GM19324 (cell line): ENCODE measurements around the gene PDGFB.

ENCODE experiments used
- ATAC-seq: cut with Tn5 transposase; IDR thresholded peaks from one replicate; pipeline ENCODE4 v1.9.1; 2021; ENCODE audit warnings: mild to moderate bottlenecking, moderate library complexity; ENCODE audit not compliant: unreplicated experiment, low FRiP score

The PDGFB gene

GRCh38 chr22:39244496-39245129 is at the start of gene PDGFB:
Gene PDGFB, minus strand, starts transcription at chr22:39244982. Its CDS starts 1,019 bp downstream, at chr22:39243963.
- ATAC-seq = no peak

- no peak for ATAC-seq
These were observed 49.1 kb upstream of the PDGFB start for GRCh38 chr22:39293766-39294368.

DNA sequence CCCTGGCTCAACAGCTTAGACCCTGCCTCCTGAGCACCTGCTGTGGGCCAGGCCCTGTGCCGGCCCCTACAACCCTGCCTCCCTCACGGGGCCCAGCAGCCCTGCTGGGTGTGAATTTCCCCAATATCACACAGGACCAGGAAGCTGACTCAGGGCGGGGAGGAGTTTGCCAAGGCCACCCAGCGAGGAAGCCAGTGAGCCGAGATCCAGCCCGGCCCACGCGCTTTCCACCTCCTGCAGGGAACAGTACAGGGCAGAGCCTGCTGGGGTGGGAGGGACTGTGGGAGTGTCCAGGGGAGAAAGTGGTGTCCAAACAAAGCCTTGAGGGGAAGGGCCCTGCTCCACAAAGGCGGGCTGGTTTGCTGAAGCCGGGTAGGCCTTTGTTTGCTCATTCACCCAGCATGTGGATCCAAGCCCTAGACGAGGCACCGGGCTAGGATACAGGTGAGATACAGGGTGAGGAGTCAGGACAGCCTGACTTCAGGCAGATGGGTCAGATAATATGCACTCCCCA is 47.8 kb upstream of the PDGFB start:
- no peak for ATAC-seq

- ATAC-seq = no peak
These were observed 47.3 kb upstream of the PDGFB start for GRCh38 chr22:39292031-39292462.

GRCh38 chr22:39291523-39291922 is 46.7 kb upstream of the PDGFB start:
- ATAC-seq = no peak

- ATAC-seq = no peak
These were observed 46.0 kb upstream of the PDGFB start for GRCh38 chr22:39290724-39291161.

DNA sequence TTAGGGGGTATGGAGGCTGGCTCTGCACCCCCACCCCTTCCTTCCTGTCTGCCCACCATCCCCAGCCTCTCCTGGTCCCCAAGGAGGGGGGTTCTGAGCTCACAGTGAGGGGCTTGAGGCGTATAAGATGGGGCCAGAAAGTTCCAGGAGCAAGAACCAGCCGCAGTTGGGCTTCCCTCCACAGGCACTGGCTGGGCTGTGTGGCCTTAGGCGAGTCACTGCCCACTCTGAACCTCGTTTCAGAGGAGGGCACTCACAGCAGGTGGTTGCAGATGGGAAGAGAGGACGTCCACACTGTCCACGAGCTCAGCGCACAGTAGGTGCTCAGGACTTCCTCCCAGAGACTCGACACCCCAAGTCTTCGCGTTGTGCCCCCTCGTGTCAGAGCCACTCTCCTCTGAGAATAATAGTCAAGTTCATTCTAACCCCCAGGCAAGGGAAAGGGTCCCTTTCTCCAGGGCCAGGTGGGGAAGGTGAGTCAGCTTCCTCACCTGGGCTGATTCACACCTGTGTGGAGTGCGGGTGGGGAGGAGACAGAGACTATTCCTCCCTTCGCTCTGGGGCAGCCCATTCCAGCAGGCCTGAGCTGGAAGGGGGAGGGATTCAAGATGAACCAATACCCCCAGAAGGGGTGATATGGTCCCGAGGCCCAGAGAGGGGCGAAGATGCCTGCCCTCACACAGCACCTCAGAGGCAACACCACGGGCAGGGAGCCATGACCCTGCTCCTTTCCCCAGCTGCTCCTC is 45.4 kb upstream of the PDGFB start:
- ATAC-seq = no peak

GRCh38 chr22:39289533-39289932 is 44.8 kb upstream of the PDGFB start:
- no peak for ATAC-seq

DNA sequence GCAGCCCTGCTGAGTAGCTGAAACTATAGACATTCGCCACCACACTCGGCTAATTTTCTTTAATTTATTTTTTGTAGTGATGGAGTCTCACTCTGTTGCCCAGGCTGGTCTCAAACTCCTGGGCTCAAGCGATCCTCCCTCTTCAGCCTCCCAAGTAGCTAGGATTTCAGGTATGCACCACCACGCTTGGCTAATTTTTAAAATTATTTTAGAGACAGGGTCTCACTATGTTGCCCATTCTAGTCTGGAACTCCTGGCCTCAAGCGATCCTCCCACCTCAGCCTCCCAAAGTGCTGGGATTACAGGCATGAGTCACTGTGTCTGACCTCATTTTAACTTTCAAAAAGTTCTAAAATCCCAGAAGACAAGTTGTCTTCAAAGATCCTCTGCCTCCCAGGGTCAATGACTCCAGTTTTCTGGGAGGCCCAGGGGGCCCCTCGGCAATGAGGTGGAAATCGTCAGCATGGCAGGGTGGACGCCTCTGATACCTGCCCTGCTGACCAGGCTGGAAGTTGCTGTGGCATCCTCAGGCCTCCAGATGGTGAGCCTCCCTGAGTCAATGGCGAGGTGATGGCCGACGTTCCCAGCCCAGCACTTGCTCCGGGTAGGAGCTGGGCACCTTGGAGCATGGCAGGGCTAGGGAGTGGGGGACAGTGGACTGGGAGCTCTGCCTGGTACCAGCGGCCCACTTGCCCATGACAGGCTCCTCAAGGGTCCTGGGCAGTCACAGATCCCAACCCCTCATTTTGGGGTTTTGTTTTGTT is 43.5 kb upstream of the PDGFB start:
- no peak for ATAC-seq

DNA sequence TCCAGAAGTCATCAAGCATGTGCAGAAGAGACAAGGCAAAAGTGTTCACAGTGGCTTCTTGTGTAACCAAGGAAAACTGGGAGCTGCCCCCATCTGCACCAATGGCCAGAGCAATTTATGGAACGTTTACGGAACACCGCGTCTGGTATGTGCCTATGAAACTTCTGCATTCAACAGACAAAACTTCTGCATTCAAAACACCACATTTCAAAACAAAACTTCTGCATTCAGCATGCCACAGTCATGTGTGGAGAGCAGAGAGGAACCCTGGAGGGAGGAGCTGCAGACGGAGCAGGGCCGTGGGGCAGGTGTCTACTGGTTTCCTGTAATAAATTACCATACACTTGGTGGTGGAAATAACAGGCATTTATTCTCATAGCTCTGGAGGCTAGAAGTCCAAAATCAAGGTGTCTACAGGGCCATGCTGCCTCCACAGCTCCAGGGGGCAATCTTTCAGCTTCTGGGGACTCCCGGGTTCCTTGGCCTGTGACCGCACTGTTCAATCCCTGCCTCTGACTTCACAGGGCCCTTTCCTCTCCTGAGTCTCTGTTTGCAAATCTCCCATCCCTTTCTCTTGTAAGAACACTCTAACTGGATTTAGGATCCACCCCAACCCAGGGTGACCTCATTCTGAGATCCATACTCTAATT is 42.4 kb upstream of the PDGFB start:
- no peak for ATAC-seq

DNA sequence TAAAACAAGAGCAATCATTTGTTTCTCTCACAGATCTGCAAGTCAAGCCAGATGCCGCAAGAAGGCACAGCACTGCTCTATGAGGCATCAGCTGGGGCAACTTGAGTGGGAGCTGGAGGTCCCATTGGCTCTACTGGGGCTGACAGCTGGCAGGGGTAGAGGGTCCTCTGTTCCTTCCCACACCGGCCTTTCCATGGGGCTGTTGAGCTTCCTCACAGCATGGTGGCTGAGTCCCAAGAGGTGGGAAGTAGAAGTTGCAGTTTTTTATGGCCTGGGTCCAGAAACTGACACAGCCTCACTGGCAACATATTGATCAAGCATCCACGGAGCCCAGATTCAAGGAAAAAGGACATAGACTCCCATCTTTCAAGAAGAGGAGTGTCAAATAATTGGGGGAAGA is 40.2 kb upstream of the PDGFB start:
- no peak for ATAC-seq

- no peak for ATAC-seq
These were observed 39.6 kb upstream of the PDGFB start for GRCh38 chr22:39284142-39284980.

DNA sequence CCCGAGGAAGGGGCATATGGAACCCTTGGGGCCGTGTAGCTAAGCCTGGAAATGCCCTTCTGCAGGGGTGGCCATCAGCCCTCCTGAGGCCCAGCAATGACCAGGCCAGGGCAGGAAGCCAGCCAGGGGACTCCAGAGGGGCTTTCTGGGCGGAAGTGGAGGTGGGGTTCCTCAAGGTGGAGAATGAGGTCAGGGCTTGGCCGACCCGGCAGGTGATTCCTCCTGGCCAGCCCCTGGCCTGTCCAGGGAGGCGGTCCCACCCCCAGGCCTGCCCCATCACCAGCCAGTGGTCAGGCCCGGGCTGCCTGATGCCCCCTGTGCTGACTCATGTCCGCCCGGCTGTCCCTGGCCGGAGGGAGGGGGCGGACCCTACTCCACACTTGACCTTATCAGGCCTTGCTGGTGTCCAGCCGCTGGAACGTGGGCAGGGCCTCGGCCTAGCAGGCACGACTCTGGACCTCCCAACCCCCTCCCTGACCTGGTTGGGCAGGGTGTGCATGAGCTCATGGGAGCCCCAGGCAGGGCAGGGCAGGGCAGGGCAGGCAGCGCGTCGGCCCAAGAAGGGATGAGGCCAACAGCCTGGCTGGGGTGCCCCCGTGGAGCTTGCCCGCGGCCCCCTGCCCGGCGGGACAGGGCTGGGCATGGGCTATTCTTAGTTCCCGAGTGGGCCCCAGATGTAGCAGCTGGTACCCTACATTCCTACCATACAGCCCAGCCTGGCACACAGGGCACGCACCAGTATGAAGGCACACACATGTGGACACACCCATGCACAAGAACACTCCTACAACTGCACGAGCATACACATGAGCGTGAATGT is 38.8 kb upstream of the PDGFB start:
- no peak for ATAC-seq

DNA sequence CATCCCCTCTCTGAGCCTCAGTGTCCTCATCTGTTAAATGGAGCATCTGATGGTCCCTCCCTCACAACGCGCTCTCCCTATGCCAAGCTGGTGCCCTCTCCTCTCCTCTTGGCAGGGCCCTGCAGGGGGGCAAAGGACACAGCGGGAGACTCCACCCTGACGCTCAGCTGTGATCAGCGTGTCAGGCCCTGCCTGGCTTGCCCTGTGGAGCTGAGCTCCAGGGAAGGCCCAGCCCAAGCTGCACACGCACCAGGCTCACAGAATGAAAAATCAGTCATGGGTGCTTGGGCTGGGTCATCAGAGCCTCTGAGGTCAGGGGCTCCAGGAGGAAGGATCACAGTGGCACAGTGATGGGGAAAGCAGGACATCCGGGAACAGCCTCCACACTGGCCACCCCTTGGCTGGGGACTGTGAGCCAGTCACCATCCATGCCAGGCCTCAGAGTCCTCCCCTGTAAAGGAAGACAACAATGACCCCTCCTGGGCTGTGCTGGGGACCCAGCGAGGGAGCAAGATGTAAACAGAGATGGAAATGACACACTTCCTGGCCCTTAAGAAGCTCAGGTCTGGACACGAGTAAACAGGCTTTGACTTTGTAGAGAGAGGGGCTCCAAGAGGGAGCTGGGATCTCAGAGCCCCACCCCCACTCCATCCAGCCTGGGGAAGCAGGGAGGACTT is 38.0 kb upstream of the PDGFB start:
- ATAC-seq = no peak

DNA sequence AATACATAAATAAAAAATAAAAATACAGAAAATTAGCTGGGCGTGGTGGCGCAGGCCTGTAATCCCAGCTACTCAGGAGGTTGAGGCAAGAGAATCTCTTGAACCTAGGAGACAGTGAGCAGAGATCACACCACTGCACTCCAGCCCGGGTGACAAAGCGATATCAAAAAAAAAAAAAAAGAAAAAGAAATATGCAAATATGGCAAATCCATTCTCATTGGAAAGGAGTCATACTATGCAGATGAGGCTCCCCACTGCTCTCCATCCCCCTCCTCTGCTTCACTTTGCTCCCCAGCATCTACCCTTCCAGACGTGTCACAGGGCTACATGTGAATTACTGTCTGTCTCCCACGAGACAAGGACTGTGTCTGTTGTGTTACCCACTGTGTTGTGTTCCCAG is 36.3 kb upstream of the PDGFB start:
- no peak for ATAC-seq

DNA sequence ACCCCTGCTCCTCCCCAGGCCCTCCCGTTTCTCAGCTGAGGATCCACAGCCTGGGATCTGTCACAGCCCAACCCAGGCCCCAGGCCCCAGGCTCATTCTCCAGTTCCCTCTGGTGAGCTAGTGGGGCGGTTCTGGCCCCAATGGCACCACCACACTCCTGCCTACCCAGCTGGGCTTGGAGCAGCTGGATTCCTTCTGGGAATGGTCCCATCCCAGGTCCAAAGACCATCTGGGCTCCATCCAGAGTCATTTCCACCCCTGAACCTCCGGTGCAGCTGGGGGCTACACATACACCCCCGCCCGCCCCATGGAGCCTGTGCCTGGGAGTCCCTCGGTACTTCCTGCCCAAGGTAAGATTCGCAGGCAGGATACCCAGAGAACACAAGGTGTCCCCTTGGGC is 35.5 kb upstream of the PDGFB start:
- ATAC-seq = no peak

DNA sequence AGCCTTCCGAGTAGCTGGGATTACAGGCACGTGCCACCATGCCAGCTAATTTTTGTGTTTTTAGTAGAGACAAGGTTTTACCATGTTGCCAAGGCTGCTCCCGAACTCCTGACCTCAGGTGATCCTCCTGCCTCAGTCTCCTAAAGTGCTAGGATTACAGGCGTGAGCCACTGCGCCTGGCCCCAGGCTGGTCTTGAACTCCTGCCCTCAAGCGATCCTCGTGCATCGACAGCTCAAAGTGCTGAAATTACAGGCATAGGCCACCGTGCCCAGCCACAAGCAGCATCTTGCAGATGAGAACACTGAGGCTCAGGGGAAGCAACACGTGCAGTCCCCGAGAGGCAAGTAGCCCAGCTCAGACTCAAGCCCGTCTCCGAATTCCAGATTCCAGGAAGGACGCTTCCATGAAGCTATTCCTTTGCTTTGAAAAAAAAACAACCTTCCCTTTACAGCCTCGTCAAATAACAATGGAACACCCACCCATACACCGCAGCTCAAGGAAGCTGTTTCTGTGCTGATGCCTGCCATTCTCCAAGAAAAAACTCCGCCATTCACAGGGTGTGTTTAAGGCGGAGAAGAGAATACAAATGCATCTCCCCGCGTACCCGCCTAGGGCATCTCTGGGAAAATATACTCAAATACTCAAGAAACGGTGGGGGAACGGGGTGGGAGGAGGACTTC is 34.5 kb upstream of the PDGFB start:
- ATAC-seq = no peak
